Ascending aorta (tissue), 2 donors: Measurements from ENCODE around the gene CCDC12. TPM values are rescaled to one million over a fixed set of nuclear protein-coding genes. Genes with fewer than 3 reads are reported as not detected.
A peak's percentile ranks its signal among the peaks of the same experiment; 100 is the strongest.
"Not testable (repeated sequence)": the region's sequence is repeated elsewhere in the genome, so short reads cannot be mapped to it uniquely, and the experiment has no call there.

Source experiments
- DNase-seq, 2 donors: peaks; one replicate each; pipeline ENCODE4 v3.0.0-alpha.2; 2019; ENCODE audit warnings: low spot score in 2 of 2
- H3K27ac ChIP-seq, 2 donors: fragments of 200-600 bp; sonication (generic); one replicate each; pipeline ENCODE4 v1.5.1; 2016 to 2017; ENCODE audit warnings: mild to moderate bottlenecking in 1 of 2
- H3K27me3 ChIP-seq: fragments of 200-600 bp; sonication (generic); one replicate; pipeline ENCODE4 v1.5.1; 2017
- H3K36me3 ChIP-seq, 2 donors: fragments of 200-600 bp; sonication (generic); one replicate each; pipeline ENCODE4 v1.5.1; 2016
- H3K4me1 ChIP-seq, 2 donors: fragments of 200-600 bp; sonication (generic); one replicate each; pipeline ENCODE4 v1.5.1; 2016 to 2017; ENCODE audit warnings: mild to moderate bottlenecking in 1 of 2
- H3K4me3 ChIP-seq, 2 donors: fragments of 200-600 bp; sonication (generic); one replicate each; pipeline ENCODE4 v1.5.1; 2016 to 2017; ENCODE audit warnings: mild to moderate bottlenecking in 1 of 2
- H3K9me3 ChIP-seq, 2 donors: fragments of 200-600 bp; sonication (generic); one replicate each; pipeline ENCODE4 v1.5.1; 2016
- CTCF ChIP-seq, 3 experiments: fragments of 200-600 bp in 2 of 3; fragments of 450-650 bp in 1 of 3; sonication (generic) in 2 of 3; IDR thresholded peaks; one replicate each; pipeline ENCODE4 v1.5.1; 2016 to 2019; ENCODE audit warnings: antibody characterized with exemption in 3 of 3, mild to moderate bottlenecking in 1 of 3, moderate library complexity in 1 of 3
- intact Hi-C: fragments of 100-400 bp; cut with DNase I; formaldehyde crosslinking; loops from one replicate; pipeline ENCODE4 v1.15.1; 2023
- total RNA-seq: library from RNA; depleted of rRNA; stranded (reverse); fragments of >200 nt; gene quantifications from one replicate; pipeline ENCODE4 v1.1.0, GENCODE V29; 2016

CCDC12 gene
- total RNA-seq, 1 donor from 2014 or later, result 34.3 TPM

- no peaks in the 10 kb centered on the region for H3K27me3 ChIP-seq
- no peaks in the 10 kb centered on the region for H3K9me3 ChIP-seq
- intact Hi-C loops, result no loop called here
- TF ChIP-seq CTCF (IDR thresholded peaks at IDR 0.05), result no peak
- H3K4me1 ChIP-seq, result peaks cover 8 to 11% of the 10 kb centered on the region in 2 donors
- peaks cover 6 to 23% of the 10 kb centered on the region in 2 donors for H3K36me3 ChIP-seq
- H3K4me3 ChIP-seq, result no peak overlapping the region
- H3K27ac ChIP-seq, result no peak overlapping the region
- DNase-seq, result peak in 1 of 2 donors; percentile 64
These were observed 62.9 kb downstream of the CCDC12 start for GRCh38 chr3:46913644-46914043.

GRCh38 chr3:46912986-46913385 lies 63.6 kb downstream of the CCDC12 start:
- Histone ChIP-seq H3K4me1 (peaks cover 14 to 18% of the 10 kb centered on the region in 2 donors), H3K36me3 (peaks cover 6 to 17% of the 10 kb centered on the region in 2 donors), H3K4me3 (no peak overlapping the region), H3K27ac (no peak overlapping the region), H3K27me3 (no peaks in the 10 kb centered on the region), H3K9me3 (no peaks in the 10 kb centered on the region)
- TF ChIP-seq CTCF (IDR thresholded peaks at IDR 0.05), result no peak
- intact Hi-C loops, result no loop called here
- no peak for DNase-seq

GRCh38 chr3:46910914-46911313 lies 65.6 kb downstream of the CCDC12 start:
- H3K36me3 ChIP-seq, H3K4me3 ChIP-seq, intact Hi-C loops, H3K27ac ChIP-seq, H3K27me3 ChIP-seq, H3K9me3 ChIP-seq: not testable (repeated sequence)
- peaks cover 14 to 21% of the 10 kb centered on the region in 2 donors for H3K4me1 ChIP-seq
- DNase-seq, result peak in 1 of 2 donors; percentile 57

- intact Hi-C loops, result no loop called here
- no peaks in the 10 kb centered on the region for H3K9me3 ChIP-seq
- H3K27me3 ChIP-seq, result no peaks in the 10 kb centered on the region
- peak in 1 of 2 donors; percentile 61 for DNase-seq
- H3K36me3 ChIP-seq, result no peaks in the 10 kb centered on the region
- no peak overlapping the region for H3K27ac ChIP-seq
- H3K4me3 ChIP-seq, result no peak overlapping the region
- H3K4me1 ChIP-seq, result peaks cover 14 to 21% of the 10 kb centered on the region in 2 donors
- TF ChIP-seq CTCF (IDR thresholded peaks at IDR 0.05), result no peak
These were observed 66.3 kb downstream of the CCDC12 start for GRCh38 chr3:46910166-46910760.

- Histone ChIP-seq H3K27me3 (no peaks in the 10 kb centered on the region), H3K27ac (no peak overlapping the region), H3K36me3 (no peaks in the 10 kb centered on the region), H3K9me3 (no peaks in the 10 kb centered on the region), H3K4me1 (peaks cover 14 to 21% of the 10 kb centered on the region in 2 donors), H3K4me3 (peak overlapping the region in 1 of 2 donors; percentile 19)
- peak; percentile 56 to 92 for DNase-seq
- intact Hi-C loops, result loop anchor here (1.0 to 2.0 kb wide), 3 partner anchors 25 to 204 kb away; no protein-coding TSS in a partner anchor
- peak; percentile 83 to 93 (median 88) for TF ChIP-seq CTCF (IDR thresholded peaks at IDR 0.05)
These were observed 66.9 kb downstream of the CCDC12 start for GRCh38 chr3:46909535-46910161.

- no peak overlapping the region for H3K27ac ChIP-seq
These were observed 67.5 kb downstream of the CCDC12 start for GRCh38 chr3:46908986-46909534.

More at GRCh38 chr3:46908986-46909534, 67.5 kb downstream of the CCDC12 start:
- intact Hi-C loops, result loop anchor here (1.0 to 2.0 kb wide), 4 partner anchors 26 to 204 kb away; no protein-coding TSS in a partner anchor
- Histone ChIP-seq H3K27me3 (no peaks in the 10 kb centered on the region), H3K4me1 (peaks cover 14 to 21% of the 10 kb centered on the region in 2 donors), H3K36me3 (no peaks in the 10 kb centered on the region), H3K9me3 (no peaks in the 10 kb centered on the region), H3K4me3 (peak overlapping the region in 1 of 2 donors; percentile 19)
- DNase-seq, result peak in 1 of 2 donors; percentile 62
- TF ChIP-seq CTCF (IDR thresholded peaks at IDR 0.05), result no peak
